ENCODE measurements around the gene DPF3. TPM values are rescaled to one million over a fixed set of nuclear protein-coding genes. Genes with fewer than 3 reads are reported as not detected.

The DPF3 gene

Small RNA genes lying within 50 kb of the gene (small RNA-seq; reads per million reads assigned to genes)
- gene RF00019 (ENCODE audit: insufficient read depth): not detected

All from neuronal stem cell (in vitro differentiated cells).